ENCODE data around the gene IL21R.

GRCh38 chr16:27448532-27449433 lies 46.8 kb downstream of the IL21R start:
- TF ChIP-seq CREM (IDR thresholded peaks at IDR 0.05; ENCODE audit: low read depth) = no peak
- TF ChIP-seq POLR2AphosphoS5 (IDR thresholded peaks at IDR 0.05; ENCODE audit: low read length) = no peak
